OCI-LY7 (cell line): ENCODE results near the gene FAM118A. TPM values are rescaled to one million over a fixed set of nuclear protein-coding genes. Genes with fewer than 3 reads are reported as not detected.

ENCODE experiments used
- BruUV-seq: library from RNA; stranded (reverse); fragments of 400-500 nt; replicated peaks from 2 replicates; lab custom pipeline; 2021; lab: Mats Ljungman, UMichigan
- CTCF ChIA-PET: fragments of 300-600 bp; sonication (Branson Sonifier 250); formaldehyde crosslinking; loops from one replicate; lab custom pipeline; 2022; ENCODE audit warnings: antibody characterized with exemption; ENCODE audit not compliant: unreplicated experiment; lab: Charles Lee
- POLR2A ChIA-PET: fragments of 300-600 bp; sonication (Branson Sonifier 250); formaldehyde crosslinking; loops from one replicate; lab custom pipeline; 2022; ENCODE audit warnings: antibody characterized with exemption; lab: Charles Lee
- DNase-seq: peaks from one replicate; pipeline ENCODE4 v3.0.0-alpha.2; 2015; ENCODE audit warnings: low spot score
- H2AFZ ChIP-seq: fragments of 200-600 bp; sonication (generic), shearing (Covaris generic); 2 replicates; pipeline ENCODE4 v1.6.1; 2014; ENCODE audit warnings: mild to moderate bottlenecking, antibody characterized with exemption, low read length, moderate library complexity
- H3K27ac ChIP-seq: fragments of 200-600 bp; sonication (generic); 2 replicates; pipeline ENCODE4 v1.5.1; 2014; ENCODE audit warnings: mixed run types, low read depth, mild to moderate bottlenecking, moderate library complexity, low read length, inconsistent platforms; ENCODE audit not compliant: poor library complexity, severe bottlenecking
- H3K36me3 ChIP-seq: fragments of 200-600 bp; sonication (generic); 2 replicates; pipeline ENCODE4 v1.6.1; 2014; ENCODE audit warnings: mild to moderate bottlenecking, antibody characterized with exemption, low read length, moderate library complexity, mixed read lengths; ENCODE audit not compliant: insufficient read depth
- H3K4me1 ChIP-seq: fragments of 200-600 bp; sonication (generic); 2 replicates; pipeline ENCODE4 v1.5.1; 2014; ENCODE audit warnings: mild to moderate bottlenecking, low read length; ENCODE audit not compliant: insufficient read depth, poor library complexity, severe bottlenecking
- H3K4me2 ChIP-seq: fragments of 200-600 bp; sonication (generic); 2 replicates; pipeline ENCODE4 v1.6.1; 2014; ENCODE audit warnings: mild to moderate bottlenecking, low read length
- H3K4me3 ChIP-seq: fragments of 200-600 bp; sonication (generic); 2 replicates; pipeline ENCODE4 v1.5.1; 2014; ENCODE audit warnings: mild to moderate bottlenecking, low read depth, low read length; ENCODE audit not compliant: poor library complexity, severe bottlenecking
- H3K79me2 ChIP-seq: fragments of 200-600 bp; sonication (generic); 2 replicates; pipeline ENCODE4 v1.6.1; 2016; ENCODE audit warnings: low read depth, mild to moderate bottlenecking, low read length, moderate library complexity, mixed read lengths; ENCODE audit not compliant: insufficient read depth
- H3K9me2 ChIP-seq: fragments of 200-600 bp; sonication (generic); 2 replicates; pipeline ENCODE4 v1.6.1; 2016; ENCODE audit warnings: mild to moderate bottlenecking, low read length, mixed read lengths; ENCODE audit not compliant: insufficient read depth
- H3K9me3 ChIP-seq: fragments of 200-600 bp; sonication (generic); 2 replicates; pipeline ENCODE4 v1.6.1; 2014; ENCODE audit warnings: mild to moderate bottlenecking, mixed run types, low read length, mixed read lengths
- H4K20me1 ChIP-seq: fragments of 200-600 bp; sonication (generic); 2 replicates; pipeline ENCODE4 v1.6.1; 2014; ENCODE audit warnings: mild to moderate bottlenecking, antibody characterized with exemption, low read length, moderate library complexity, mixed read lengths; ENCODE audit not compliant: insufficient read depth
- CTCF ChIP-seq: fragments of 200-600 bp; sonication (generic); conservative IDR thresholded peaks from 2 replicates; pipeline ENCODE4 v1.5.1; 2014; ENCODE audit warnings: mild to moderate bottlenecking, antibody characterized with exemption, low read length, moderate library complexity, mixed read lengths
- EZH2phosphoT487 ChIP-seq: fragments of 200-600 bp; sonication (generic); IDR thresholded peaks from 2 replicates; pipeline ENCODE4 v1.6.1; 2018; ENCODE audit warnings: low read depth, borderline replicate concordance, mild to moderate bottlenecking, mixed run types, antibody characterized with exemption, low read length, moderate library complexity, mixed read lengths
- intact Hi-C: fragments of 100-400 bp; cut with micrococcal nuclease; formaldehyde crosslinking; loops from one replicate; pipeline ENCODE4 v1.10.0; 2022; ENCODE audit not compliant: unreplicated experiment
- total RNA-seq, 2 experiments: library from RNA; depleted of rRNA in 1 of 2; stranded (reverse); fragments of >200 nt in 1 of 2; shearing (Covaris generic) in 1 of 2; gene quantifications; 2 replicates each; pipeline ENCODE4 v1.2.3, GENCODE V29; 2014 to 2022

FAM118A gene
- total RNA-seq, 2 experiments from 2014 or later, result 27.6 to 41.5 TPM

GRCh38 chr22:45263463-45264269 lies 46.1 kb upstream of the FAM118A start:
- Histone ChIP-seq H3K27ac (peak overlapping the region; percentile 93), H3K4me2 (peak overlapping the region; percentile 74), H3K4me3 (peak overlapping the region; percentile 53), H3K9me3 (no peaks in the 10 kb centered on the region), H4K20me1 (no peaks in the 10 kb centered on the region), H3K4me1 (peaks cover 58% of the 10 kb centered on the region), H3K36me3 (no peaks in the 10 kb centered on the region), H2AFZ (peak overlapping the region; percentile 9; the same call in 1 of the 2 replicates), H3K9me2 (no peaks in the 10 kb centered on the region), H3K79me2 (no peaks in the 10 kb centered on the region)
- TF ChIP-seq EZH2phosphoT487, result no peak
- peak; percentile 64 for TF ChIP-seq CTCF
- ChIA-PET POLR2A (interaction anchor here (0.8 to 1.8 kb wide), 5 partner anchors 24 to 101 kb away, joined by 3 to 7 read pairs (median 4); no protein-coding TSS in a partner anchor), CTCF (interaction anchor here (0.6 to 1.2 kb wide), 3 partner anchors 18 to 36 kb away, joined by 3 to 6 read pairs (median 3); no protein-coding TSS in a partner anchor)
- intact Hi-C loops, result loop anchor here (1.0 to 5.0 kb wide), 5 partner anchors 25 to 161 kb away; no protein-coding TSS in a partner anchor
- BruUV-seq, result no TSS peak
- peak; percentile 96 for DNase-seq

- Histone ChIP-seq H3K4me1 (peaks cover 61% of the 10 kb centered on the region), H3K36me3 (no peaks in the 10 kb centered on the region), H3K4me2 (0 out of 2 replicates have a peak overlapping the region, but pooled peaks have one; percentile 8), H3K27ac (no peak overlapping the region), H3K79me2 (no peaks in the 10 kb centered on the region), H2AFZ (no peak overlapping the region), H3K9me3 (no peaks in the 10 kb centered on the region), H4K20me1 (no peaks in the 10 kb centered on the region), H3K4me3 (no peak overlapping the region), H3K9me2 (no peaks in the 10 kb centered on the region)
- intact Hi-C loops, result loop anchor here (5.0 kb wide), 1 partner anchor 287 kb away; no protein-coding TSS in a partner anchor
- CTCF ChIA-PET, result no interaction called here
- no peak for TF ChIP-seq CTCF
- TF ChIP-seq EZH2phosphoT487, result no peak
- DNase-seq, result no peak
- POLR2A ChIA-PET, result no interaction called here
- no TSS peak for BruUV-seq
Measured at GRCh38 chr22:45265535-45265934, 44.2 kb upstream of the FAM118A start.
